Type B pancreatic cell (in vitro differentiated cells): ENCODE data around the gene MYZAP. TPM values are rescaled to one million over a fixed set of nuclear protein-coding genes. Genes with fewer than 3 reads are reported as not detected.

Source experiments
- DNase-seq: peaks from one replicate; pipeline ENCODE4 v3.0.0; 2021; ENCODE audit warnings: mixed read lengths; ENCODE audit not compliant: unreplicated experiment; ENCODE audit errors: extremely low spot score
- H3K27ac Mint-ChIP-seq: 2 replicates; pipeline ENCODE4 v1.8.0; 2021; ENCODE audit warnings: mild to moderate bottlenecking, mixed read lengths
- H3K27me3 Mint-ChIP-seq: 2 replicates; pipeline ENCODE4 v1.8.0; 2021; ENCODE audit warnings: mixed read lengths
- H3K36me3 Mint-ChIP-seq: 2 replicates; pipeline ENCODE4 v1.8.0; 2021; ENCODE audit warnings: mixed read lengths
- H3K4me1 Mint-ChIP-seq: one replicate; pipeline ENCODE4 v1.8.0; 2021; ENCODE audit warnings: mixed read lengths; ENCODE audit not compliant: unreplicated experiment
- H3K4me3 Mint-ChIP-seq: 2 replicates; pipeline ENCODE4 v1.8.0; 2021; ENCODE audit warnings: mild to moderate bottlenecking, mixed read lengths
- H3K9me3 Mint-ChIP-seq: 2 replicates; pipeline ENCODE4 v1.8.0; 2021; ENCODE audit warnings: mixed read lengths
- CTCF ChIP-seq: fragments of 200-600 bp; sonication (generic); conservative IDR thresholded peaks from 2 replicates; pipeline ENCODE4 v1.5.0; 2021; ENCODE audit warnings: antibody characterized with exemption, mild to moderate bottlenecking
- long read RNA-seq: library from polyadenylated mRNA; unstranded; transcript quantifications from one replicate; pipeline ENCODE4 v2.0.0, GENCODE V29; 2020
- total RNA-seq: library from RNA; stranded (reverse); gene quantifications from 2 replicates; pipeline ENCODE4 v1.2.1, GENCODE V29; 2021; ENCODE audit warnings: low replicate concordance

MYZAP gene
- total RNA-seq, result 5.7 and 9.9 TPM in 2 replicates
- long read RNA-seq, transcript MYZAP-201 (13 exons, 2,361 nt), result major isoform, 18 of 23 reads
- long read RNA-seq, partial matches to known transcripts, result 0 of 23 reads
- long read RNA-seq, other reads (novel, unspliced or antisense), result 4 of 23 reads

- no peak for DNase-seq
- Mint-ChIP-seq H3K36me3 (no peaks in the 10 kb centered on the region), H3K27me3 (peaks cover 19% of the 10 kb centered on the region), H3K27ac (peak within 1 kb of the TSS; percentile 92), H3K9me3 (peaks cover 6% of the 10 kb centered on the region), H3K4me3 (peak within 1 kb of the TSS; percentile 87), H3K4me1 (peaks cover 10% of the 10 kb centered on the region)
- no peak for TF ChIP-seq CTCF
Observed at GRCh38 chr15:57591822-57592367, at the start of gene MYZAP. MYZAP (plus strand) TSS chr15:57591904; CDS start chr15:57592035, 131 bp downstream.

DNA sequence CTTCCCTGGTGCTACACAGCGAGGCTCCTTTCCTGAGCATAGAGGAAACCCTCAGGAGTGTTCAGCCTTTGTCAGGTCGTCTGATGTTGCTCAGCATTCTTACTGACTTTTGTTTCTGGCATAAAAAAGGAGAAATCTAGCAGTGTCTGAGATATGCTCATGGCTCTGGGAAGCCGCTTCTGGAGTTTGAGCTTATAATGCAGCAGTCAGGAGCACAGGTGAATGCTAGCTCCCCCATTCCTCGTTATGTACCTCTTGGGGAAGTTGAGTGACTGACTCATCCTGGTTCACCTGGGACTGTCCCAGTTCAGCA is 49.2 kb upstream of the MYZAP start:
- H3K4me3 Mint-ChIP-seq, result no peak overlapping the region
- H3K36me3 Mint-ChIP-seq, result peaks cover 6% of the 10 kb centered on the region
- H3K27me3 Mint-ChIP-seq, result no peaks in the 10 kb centered on the region
- TF ChIP-seq CTCF, result no peak
- no peak overlapping the region for H3K27ac Mint-ChIP-seq
- no peaks in the 10 kb centered on the region for H3K9me3 Mint-ChIP-seq
- DNase-seq, result no peak
- peaks cover 17% of the 10 kb centered on the region for H3K4me1 Mint-ChIP-seq

- no peak for TF ChIP-seq CTCF
- Mint-ChIP-seq H3K9me3 (no peaks in the 10 kb centered on the region), H3K27ac (no peak overlapping the region), H3K4me3 (no peak overlapping the region), H3K27me3 (no peaks in the 10 kb centered on the region), H3K4me1 (peaks cover 10% of the 10 kb centered on the region), H3K36me3 (peaks cover 10% of the 10 kb centered on the region)
- no peak for DNase-seq
Observed at GRCh38 chr15:57544848-57545480, 46.7 kb upstream of the MYZAP start.

DNA sequence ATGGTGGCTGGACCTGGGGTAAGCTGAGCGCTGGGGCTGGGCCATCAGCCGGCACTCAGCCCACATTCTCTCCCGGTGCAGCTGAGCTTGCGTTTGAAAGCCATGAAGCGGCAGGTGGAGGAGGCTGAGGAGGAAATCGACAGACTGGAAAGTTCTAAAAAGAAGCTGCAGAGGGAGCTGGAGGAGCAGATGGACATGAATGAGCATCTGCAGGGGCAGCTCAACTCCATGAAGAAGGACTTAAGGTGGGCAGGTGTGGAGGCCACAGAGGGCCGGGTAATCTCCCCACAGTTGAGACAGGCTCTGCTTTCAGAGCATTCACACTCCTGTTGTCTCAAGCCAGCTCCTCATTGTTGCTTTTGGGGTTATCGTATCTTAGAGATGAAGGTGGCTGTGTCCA is 45.7 kb upstream of the MYZAP start:
- peaks cover 13% of the 10 kb centered on the region for H3K4me1 Mint-ChIP-seq
- H3K36me3 Mint-ChIP-seq, result peaks cover 7% of the 10 kb centered on the region
- H3K27me3 Mint-ChIP-seq, result no peaks in the 10 kb centered on the region
- no peak overlapping the region for H3K4me3 Mint-ChIP-seq
- no peaks in the 10 kb centered on the region for H3K9me3 Mint-ChIP-seq
- no peak for TF ChIP-seq CTCF
- DNase-seq, result no peak
- no peak overlapping the region for H3K27ac Mint-ChIP-seq

DNA sequence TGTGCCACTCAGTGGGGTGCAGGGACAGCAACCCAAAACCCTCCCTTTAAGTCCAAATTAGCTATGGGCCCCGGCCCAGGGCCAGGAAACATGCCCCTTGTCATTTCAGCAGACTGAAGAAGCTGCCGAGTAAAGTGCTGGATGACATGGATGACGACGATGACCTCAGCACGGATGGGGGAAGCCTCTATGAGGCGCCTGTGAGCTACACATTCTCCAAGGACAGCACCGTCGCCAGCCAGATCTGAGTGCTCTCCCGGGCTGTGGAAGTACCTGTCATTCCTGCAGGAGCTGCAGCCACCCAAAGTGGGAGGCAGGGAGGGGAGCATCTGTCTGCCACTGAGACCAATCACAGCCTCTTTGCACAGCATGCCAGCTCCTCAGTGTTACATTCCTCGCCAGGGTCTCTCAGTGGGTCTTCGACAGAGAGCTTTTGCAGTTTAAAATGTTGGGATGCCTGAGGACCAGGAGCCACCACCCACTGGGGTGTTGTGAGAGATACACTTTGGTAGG is 44.4 kb upstream of the MYZAP start:
- Mint-ChIP-seq H3K4me3 (no peak overlapping the region), H3K27ac (no peak overlapping the region), H3K36me3 (peaks cover 10% of the 10 kb centered on the region), H3K9me3 (no peaks in the 10 kb centered on the region), H3K4me1 (peaks cover 22% of the 10 kb centered on the region), H3K27me3 (no peaks in the 10 kb centered on the region)
- no peak for TF ChIP-seq CTCF
- no peak for DNase-seq
